ENCODE measurements around the gene FOXP4.

The FOXP4 gene

DNA sequence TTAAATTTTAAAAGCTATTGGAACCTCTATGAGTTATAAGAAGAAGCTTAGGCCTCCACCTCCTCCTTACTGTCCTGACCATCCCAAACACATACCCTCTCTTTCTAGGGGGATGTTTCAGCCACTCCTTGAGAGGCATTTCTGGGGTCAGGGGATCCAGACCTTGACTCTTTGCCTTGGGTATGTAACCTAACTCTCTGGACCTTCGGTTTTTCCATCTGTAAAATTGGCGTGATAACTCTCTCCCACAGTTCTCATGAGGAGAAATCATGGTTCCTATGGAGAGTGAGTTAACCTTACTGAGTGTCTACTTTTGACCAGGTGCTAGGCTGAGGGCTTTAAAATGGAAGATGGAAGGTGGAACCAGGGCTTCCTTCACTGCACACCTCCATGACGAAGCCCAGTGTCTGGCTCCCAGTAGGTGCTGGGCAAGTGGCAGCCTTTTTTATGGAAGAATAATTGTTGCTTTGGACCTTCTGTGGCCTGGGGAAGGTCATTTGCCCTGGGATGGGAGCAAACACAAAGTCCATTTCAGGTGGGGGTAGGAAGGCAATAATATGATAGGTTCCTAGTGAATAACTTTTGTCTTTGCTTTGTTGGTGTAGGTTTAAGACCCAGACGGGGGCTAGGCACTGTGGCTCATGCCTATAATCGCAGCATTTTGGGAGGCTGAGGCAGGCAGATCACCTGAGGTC lies 18.4 kb downstream of the FOXP4 start:
- no CpG with 5 or more reads among the region's 5 CpGs for WGBS (ENCODE audit: insufficient coverage, insufficient read length)
- Histone ChIP-seq H3K9me3 (ENCODE audit: control insufficient read depth, insufficient read depth, low read length) (no peaks in the 10 kb centered on the region), H3K27ac (ENCODE audit: low read length) (no peak overlapping the region), H3K36me3 (ENCODE audit: control insufficient read depth, insufficient read depth, low read length) (no peaks in the 10 kb centered on the region), H3K4me1 (ENCODE audit: control insufficient read depth, insufficient read depth, low read length) (peaks cover 19% of the 10 kb centered on the region), H3K4me3 (ENCODE audit: low read length) (no peak overlapping the region), H3K27me3 (ENCODE audit: control insufficient read depth, insufficient read depth, low read length) (no peaks in the 10 kb centered on the region)
- DNase-seq (ENCODE audit: low read depth, low spot score), result no peak

- WGBS (ENCODE audit: insufficient coverage, insufficient read length), result no CpG with 5 or more reads among the region's 13 CpGs
Measured at GRCh38 chr6:41565701-41566100, 19.5 kb downstream of the FOXP4 start.

GRCh38 chr6:41566961-41567360 lies 20.8 kb downstream of the FOXP4 start:
- no peak for DNase-seq (ENCODE audit: low read depth, low spot score)
- whole genome bisulfite sequencing (ENCODE audit: insufficient coverage, insufficient read length), result no CpG with 5 or more reads among the region's 1 CpG
- Histone ChIP-seq H3K27ac (ENCODE audit: low read length) (no peak overlapping the region), H3K4me1 (ENCODE audit: control insufficient read depth, insufficient read depth, low read length) (peaks cover 26% of the 10 kb centered on the region), H3K27me3 (ENCODE audit: control insufficient read depth, insufficient read depth, low read length) (no peaks in the 10 kb centered on the region), H3K36me3 (ENCODE audit: control insufficient read depth, insufficient read depth, low read length) (no peaks in the 10 kb centered on the region), H3K4me3 (ENCODE audit: low read length) (no peak overlapping the region), H3K9me3 (ENCODE audit: control insufficient read depth, insufficient read depth, low read length) (no peaks in the 10 kb centered on the region)

More at GRCh38 chr6:41565701-41566100, 19.5 kb downstream of the FOXP4 start:
- no peaks in the 10 kb centered on the region for H3K27me3 ChIP-seq (ENCODE audit: control insufficient read depth, insufficient read depth, low read length)
- no peak overlapping the region for H3K4me3 ChIP-seq (ENCODE audit: low read length)
- no peaks in the 10 kb centered on the region for H3K9me3 ChIP-seq (ENCODE audit: control insufficient read depth, insufficient read depth, low read length)
- peaks cover 25% of the 10 kb centered on the region for H3K4me1 ChIP-seq (ENCODE audit: control insufficient read depth, insufficient read depth, low read length)
- no peak overlapping the region for H3K27ac ChIP-seq (ENCODE audit: low read length)
- no peak for DNase-seq (ENCODE audit: low read depth, low spot score)
- no peaks in the 10 kb centered on the region for H3K36me3 ChIP-seq (ENCODE audit: control insufficient read depth, insufficient read depth, low read length)

GRCh38 chr6:41567684-41568083 lies 21.5 kb downstream of the FOXP4 start:
- no peaks in the 10 kb centered on the region for H3K9me3 ChIP-seq (ENCODE audit: control insufficient read depth, insufficient read depth, low read length)
- no peaks in the 10 kb centered on the region for H3K36me3 ChIP-seq (ENCODE audit: control insufficient read depth, insufficient read depth, low read length)
- H3K27me3 ChIP-seq (ENCODE audit: control insufficient read depth, insufficient read depth, low read length), result no peaks in the 10 kb centered on the region
- no CpG with 5 or more reads among the region's 1 CpG for WGBS (ENCODE audit: insufficient coverage, insufficient read length)
- H3K4me1 ChIP-seq (ENCODE audit: control insufficient read depth, insufficient read depth, low read length), result peaks cover 24% of the 10 kb centered on the region
- H3K27ac ChIP-seq (ENCODE audit: low read length), result no peak overlapping the region
- no peak overlapping the region for H3K4me3 ChIP-seq (ENCODE audit: low read length)
- DNase-seq (ENCODE audit: low read depth, low spot score), result no peak

- peaks cover 19% of the 10 kb centered on the region; the same call in 1 of the 2 replicates for H3K4me1 ChIP-seq (ENCODE audit: control insufficient read depth, insufficient read depth, low read length)
- WGBS (ENCODE audit: insufficient coverage, insufficient read length), result no CpG with 5 or more reads among the region's 6 CpGs
- H3K4me3 ChIP-seq (ENCODE audit: low read length), result no peak overlapping the region
- no peaks in the 10 kb centered on the region for H3K27me3 ChIP-seq (ENCODE audit: control insufficient read depth, insufficient read depth, low read length)
- DNase-seq (ENCODE audit: low read depth, low spot score), result no peak
- H3K27ac ChIP-seq (ENCODE audit: low read length), result no peak overlapping the region
- H3K36me3 ChIP-seq (ENCODE audit: control insufficient read depth, insufficient read depth, low read length), result no peaks in the 10 kb centered on the region
- H3K9me3 ChIP-seq (ENCODE audit: control insufficient read depth, insufficient read depth, low read length), result no peaks in the 10 kb centered on the region
Measured at GRCh38 chr6:41568202-41568584, 22.0 kb downstream of the FOXP4 start.

- Histone ChIP-seq H3K27ac (ENCODE audit: low read length) (no peak overlapping the region), H3K4me3 (ENCODE audit: low read length) (no peak overlapping the region), H3K36me3 (ENCODE audit: control insufficient read depth, insufficient read depth, low read length) (no peaks in the 10 kb centered on the region), H3K9me3 (ENCODE audit: control insufficient read depth, insufficient read depth, low read length) (no peaks in the 10 kb centered on the region), H3K27me3 (ENCODE audit: control insufficient read depth, insufficient read depth, low read length) (no peaks in the 10 kb centered on the region), H3K4me1 (ENCODE audit: control insufficient read depth, insufficient read depth, low read length) (peaks cover 16% of the 10 kb centered on the region; the same call in 1 of the 2 replicates)
- no CpG with 5 or more reads among the region's 13 CpGs for WGBS (ENCODE audit: insufficient coverage, insufficient read length)
- DNase-seq (ENCODE audit: low read depth, low spot score), result no peak
Measured at GRCh38 chr6:41568585-41569384, 22.6 kb downstream of the FOXP4 start.

GRCh38 chr6:41570259-41570615 lies 24.1 kb downstream of the FOXP4 start:
- DNase-seq (ENCODE audit: low read depth, low spot score), result no peak
- H3K9me3 ChIP-seq (ENCODE audit: control insufficient read depth, insufficient read depth, low read length), result no peaks in the 10 kb centered on the region
- H3K4me1 ChIP-seq (ENCODE audit: control insufficient read depth, insufficient read depth, low read length), result peaks cover 16% of the 10 kb centered on the region; the same call in 1 of the 2 replicates
- H3K36me3 ChIP-seq (ENCODE audit: control insufficient read depth, insufficient read depth, low read length), result no peaks in the 10 kb centered on the region
- no peaks in the 10 kb centered on the region for H3K27me3 ChIP-seq (ENCODE audit: control insufficient read depth, insufficient read depth, low read length)
- H3K27ac ChIP-seq (ENCODE audit: low read length), result no peak overlapping the region
- H3K4me3 ChIP-seq (ENCODE audit: low read length), result no peak overlapping the region
- WGBS (ENCODE audit: insufficient coverage, insufficient read length), result no CpG with 5 or more reads among the region's 5 CpGs

- no peaks in the 10 kb centered on the region for H3K27me3 ChIP-seq (ENCODE audit: control insufficient read depth, insufficient read depth, low read length)
- no peak overlapping the region for H3K4me3 ChIP-seq (ENCODE audit: low read length)
- H3K36me3 ChIP-seq (ENCODE audit: control insufficient read depth, insufficient read depth, low read length), result no peaks in the 10 kb centered on the region
- WGBS (ENCODE audit: insufficient coverage, insufficient read length), result no CpG with 5 or more reads among the region's 15 CpGs
- no peak for DNase-seq (ENCODE audit: low read depth, low spot score)
- H3K4me1 ChIP-seq (ENCODE audit: control insufficient read depth, insufficient read depth, low read length), result peaks cover 19% of the 10 kb centered on the region
- H3K9me3 ChIP-seq (ENCODE audit: control insufficient read depth, insufficient read depth, low read length), result no peaks in the 10 kb centered on the region
- no peak overlapping the region for H3K27ac ChIP-seq (ENCODE audit: low read length)
Measured at GRCh38 chr6:41571021-41571780, 25.0 kb downstream of the FOXP4 start.

DNA sequence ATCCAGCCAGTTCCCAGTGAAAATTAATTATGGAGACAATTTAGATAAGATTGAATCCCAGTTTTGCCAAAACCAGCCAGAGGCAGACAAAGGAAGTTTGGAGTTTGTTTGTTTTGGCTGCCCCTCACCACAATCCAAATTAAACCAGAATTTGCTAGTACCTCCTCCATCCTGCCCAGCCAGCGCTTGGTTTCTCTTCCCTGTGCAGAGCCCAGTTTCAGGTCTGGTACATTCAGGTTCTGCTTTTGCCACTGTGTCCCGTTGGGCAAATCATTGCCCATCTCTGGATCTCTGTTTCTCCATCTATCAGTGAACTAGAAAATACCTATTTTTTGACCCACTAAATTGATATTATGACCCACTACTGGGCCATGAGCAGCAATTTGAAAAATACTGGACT lies 26.4 kb downstream of the FOXP4 start:
- no peak overlapping the region for H3K27ac ChIP-seq (ENCODE audit: low read length)
- no peak overlapping the region for H3K4me3 ChIP-seq (ENCODE audit: low read length)
- H3K27me3 ChIP-seq (ENCODE audit: control insufficient read depth, insufficient read depth, low read length), result no peaks in the 10 kb centered on the region
- no peaks in the 10 kb centered on the region; the same call in 1 of the 2 replicates for H3K36me3 ChIP-seq (ENCODE audit: control insufficient read depth, insufficient read depth, low read length)
- peaks cover 27% of the 10 kb centered on the region for H3K4me1 ChIP-seq (ENCODE audit: control insufficient read depth, insufficient read depth, low read length)
- no peak for DNase-seq (ENCODE audit: low read depth, low spot score)
- H3K9me3 ChIP-seq (ENCODE audit: control insufficient read depth, insufficient read depth, low read length), result no peaks in the 10 kb centered on the region
- no CpG with 5 or more reads among the region's 2 CpGs for WGBS (ENCODE audit: insufficient coverage, insufficient read length)

- no CpG with 5 or more reads among the region's 7 CpGs for WGBS (ENCODE audit: insufficient coverage, insufficient read length)
- H3K27ac ChIP-seq (ENCODE audit: low read length), result no peak overlapping the region
- no peak for DNase-seq (ENCODE audit: low read depth, low spot score)
- no peaks in the 10 kb centered on the region for H3K27me3 ChIP-seq (ENCODE audit: control insufficient read depth, insufficient read depth, low read length)
- H3K4me1 ChIP-seq (ENCODE audit: control insufficient read depth, insufficient read depth, low read length), result peaks cover 33% of the 10 kb centered on the region
- no peak overlapping the region for H3K4me3 ChIP-seq (ENCODE audit: low read length)
- H3K9me3 ChIP-seq (ENCODE audit: control insufficient read depth, insufficient read depth, low read length), result no peaks in the 10 kb centered on the region
- no peaks in the 10 kb centered on the region; the same call in 1 of the 2 replicates for H3K36me3 ChIP-seq (ENCODE audit: control insufficient read depth, insufficient read depth, low read length)
Measured at GRCh38 chr6:41573276-41573675, 27.1 kb downstream of the FOXP4 start.

Data from iPS DF 6.9 (cell line).